ENCODE results near the gene TF.

TF gene

DNA sequence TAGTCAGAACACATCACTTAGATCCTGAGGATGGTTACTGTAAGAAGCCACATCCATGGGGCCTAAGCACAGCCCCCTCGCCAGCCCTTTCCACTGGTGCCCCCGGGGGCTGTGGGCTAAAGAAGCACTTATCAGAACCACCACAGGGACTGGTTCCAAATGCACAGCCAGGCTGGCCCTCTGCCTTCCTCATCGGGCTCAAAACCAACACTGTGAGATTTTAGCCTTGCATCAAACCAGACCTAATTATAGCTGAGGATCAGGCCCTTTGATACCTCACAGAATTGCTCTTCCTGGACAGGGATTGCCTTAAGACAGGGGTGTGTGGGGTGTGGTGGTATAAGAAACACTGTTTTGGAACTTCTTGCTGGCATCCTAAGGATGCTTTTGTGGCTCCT lies 83.1 kb downstream of the TF start:
- CTCF ChIA-PET: interaction anchor here (0.5 to 2.1 kb wide), 2 partner anchors 11 to 153 kb away, joined by 3 to 6 read pairs; no protein-coding TSS in a partner anchor

DNA sequence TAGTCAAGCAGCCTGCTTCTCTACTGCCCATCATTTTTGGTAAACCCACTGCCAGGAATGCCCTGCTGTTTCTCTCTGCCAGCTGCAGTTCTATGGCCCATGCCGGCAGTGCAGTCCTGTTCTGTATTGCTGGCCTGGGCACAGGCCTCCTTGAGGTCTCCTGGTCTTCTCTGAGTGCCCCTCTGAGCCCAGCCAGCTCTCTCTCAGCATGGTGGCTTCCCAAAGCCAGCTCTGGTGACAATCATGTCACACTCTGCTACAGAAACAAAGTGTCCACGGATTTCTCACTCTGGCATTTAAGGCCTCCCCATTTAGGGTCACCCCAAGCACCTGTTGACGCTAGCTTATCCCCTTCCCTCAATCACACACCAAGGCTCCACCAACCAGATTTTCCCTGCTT lies 83.9 kb downstream of the TF start:
- CTCF ChIA-PET: interaction anchor here (2.1 kb wide), 1 partner anchor 12 kb away, joined by 6 read pairs; no protein-coding TSS in a partner anchor
- POLR2A ChIA-PET: no interaction called here

More for the DNA sequence above, 83.1 kb downstream of the TF start:
- Histone ChIP-seq H3K27ac (ENCODE audit: insufficient read depth in 1 of 2, low read depth in 1 of 2, low read length in 2 of 2, poor library complexity in 1 of 2, severe bottlenecking in 2 of 2) (no peak overlapping the region), H3K9me3 (ENCODE audit: control extremely low read depth in 1 of 5, control insufficient read depth in 4 of 5, insufficient read depth in 2 of 5, low read depth in 1 of 5, low read length in 4 of 5) (no peaks in the 10 kb centered on the region), H3K4me3 (ENCODE audit: control insufficient read depth in 1 of 7, extremely low read depth in 1 of 7, insufficient read depth in 4 of 7, low read depth in 2 of 7, low read length in 6 of 7) (no peak overlapping the region), H3K4me1 (ENCODE audit: control extremely low read depth in 1 of 4, control insufficient read depth in 4 of 4, insufficient read depth in 4 of 4, low read length in 3 of 4) (no peaks in the 10 kb centered on the region), H3K36me3 (ENCODE audit: control insufficient read depth in 4 of 4, insufficient read depth in 4 of 4, low read length in 3 of 4) (peaks cover 0 to 10% (median 7%) of the 10 kb centered on the region in 4 experiments), H3K27me3 (replicated peaks in 2 of 5; ENCODE audit: control insufficient read depth in 4 of 5, insufficient read depth in 5 of 5, low read length in 4 of 5) (peaks cover 0 to 2% (median 0%) of the 10 kb centered on the region in 5 experiments)
- DNase-seq: no peak
- WGBS (ENCODE audit: insufficient coverage): 89% methylated on average over 3 of the region's 3 CpGs
- POLR2A ChIA-PET: no interaction called here

DNA sequence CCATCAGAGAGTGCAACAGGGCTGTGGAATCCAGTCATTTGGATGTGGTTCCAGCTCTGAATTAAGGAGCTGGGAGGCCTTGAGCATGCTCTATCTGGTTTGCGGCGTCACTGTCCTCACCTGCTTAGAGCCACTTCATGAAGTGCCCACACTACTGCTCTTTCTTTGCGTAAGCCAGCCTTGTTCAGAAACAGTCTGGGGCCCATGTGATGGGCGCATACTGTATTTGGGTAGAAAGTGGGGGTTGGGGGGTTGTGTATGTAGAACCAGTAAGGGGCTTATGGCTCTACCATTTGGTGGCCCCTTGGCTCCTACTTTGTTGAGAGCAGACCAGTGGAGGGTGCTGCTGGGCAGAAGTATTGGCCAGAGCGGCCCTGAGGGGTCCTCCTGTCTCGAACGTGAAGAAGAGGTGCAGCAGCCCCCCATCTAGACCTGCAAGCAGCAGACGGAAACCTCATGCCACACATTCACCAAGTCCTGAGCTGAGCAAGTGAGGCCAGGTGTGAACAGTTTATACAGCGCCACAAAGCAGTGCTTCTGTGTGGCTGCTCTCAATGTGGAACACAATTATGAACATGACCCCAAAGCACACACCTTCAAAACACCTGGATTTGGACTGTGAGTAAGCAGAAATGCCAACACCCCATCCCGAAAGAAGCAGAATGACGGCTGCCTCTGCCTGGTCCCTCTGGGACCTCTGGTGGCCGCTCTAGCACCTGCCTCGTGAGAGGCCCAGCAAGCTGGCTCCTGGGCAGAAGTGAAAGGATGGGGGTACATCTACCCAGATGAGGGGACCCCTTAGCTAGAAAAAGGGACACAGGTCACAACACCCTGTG lies 86.0 kb downstream of the TF start:
- H3K27ac ChIP-seq (ENCODE audit: insufficient read depth in 1 of 2, low read depth in 1 of 2, low read length in 2 of 2, poor library complexity in 1 of 2, severe bottlenecking in 2 of 2): no peak overlapping the region
- DNase-seq: no peak
- 85% methylated on average over 9 of the region's 13 CpGs for WGBS (ENCODE audit: insufficient coverage)
- H3K4me3 ChIP-seq (ENCODE audit: control insufficient read depth in 1 of 7, extremely low read depth in 1 of 7, insufficient read depth in 4 of 7, low read depth in 2 of 7, low read length in 6 of 7): no peak overlapping the region
- H3K27me3 ChIP-seq (replicated peaks in 2 of 5; ENCODE audit: control insufficient read depth in 4 of 5, insufficient read depth in 5 of 5, low read length in 4 of 5): peaks cover 0 to 2% (median 0%) of the 10 kb centered on the region in 5 experiments
- POLR2A ChIA-PET: interaction anchor here (0.7 kb wide), 1 partner anchor 14 kb away, joined by 4 read pairs; no protein-coding TSS in a partner anchor
- no peaks in the 10 kb centered on the region for H3K4me1 ChIP-seq (ENCODE audit: control extremely low read depth in 1 of 4, control insufficient read depth in 4 of 4, insufficient read depth in 4 of 4, low read length in 3 of 4)
- CTCF ChIA-PET: interaction anchor here (1.0 to 2.5 kb wide), 5 partner anchors 9 to 60 kb away, joined by 3 to 7 read pairs (median 4); no protein-coding TSS in a partner anchor
- no peaks in the 10 kb centered on the region for H3K36me3 ChIP-seq (ENCODE audit: control insufficient read depth in 4 of 4, insufficient read depth in 4 of 4, low read length in 3 of 4)
- H3K9me3 ChIP-seq (ENCODE audit: control extremely low read depth in 1 of 5, control insufficient read depth in 4 of 5, insufficient read depth in 2 of 5, low read depth in 1 of 5, low read length in 4 of 5): no peaks in the 10 kb centered on the region

More for the DNA sequence above, 83.9 kb downstream of the TF start:
- DNase-seq: no peak
- peaks cover 0 to 2% (median 0%) of the 10 kb centered on the region in 5 experiments for H3K27me3 ChIP-seq (replicated peaks in 2 of 5; ENCODE audit: control insufficient read depth in 4 of 5, insufficient read depth in 5 of 5, low read length in 4 of 5)
- no peaks in the 10 kb centered on the region for H3K9me3 ChIP-seq (ENCODE audit: control extremely low read depth in 1 of 5, control insufficient read depth in 4 of 5, insufficient read depth in 2 of 5, low read depth in 1 of 5, low read length in 4 of 5)
- no peaks in the 10 kb centered on the region for H3K4me1 ChIP-seq (ENCODE audit: control extremely low read depth in 1 of 4, control insufficient read depth in 4 of 4, insufficient read depth in 4 of 4, low read length in 3 of 4)
- H3K27ac ChIP-seq (ENCODE audit: insufficient read depth in 1 of 2, low read depth in 1 of 2, low read length in 2 of 2, poor library complexity in 1 of 2, severe bottlenecking in 2 of 2): no peak overlapping the region
- peaks cover 0 to 3% (median 1%) of the 10 kb centered on the region in 4 experiments for H3K36me3 ChIP-seq (ENCODE audit: control insufficient read depth in 4 of 4, insufficient read depth in 4 of 4, low read length in 3 of 4)
- H3K4me3 ChIP-seq (ENCODE audit: control insufficient read depth in 1 of 7, extremely low read depth in 1 of 7, insufficient read depth in 4 of 7, low read depth in 2 of 7, low read length in 6 of 7): no peak overlapping the region
- WGBS (ENCODE audit: insufficient coverage): 93% methylated on average over 3 of the region's 3 CpGs

DNA sequence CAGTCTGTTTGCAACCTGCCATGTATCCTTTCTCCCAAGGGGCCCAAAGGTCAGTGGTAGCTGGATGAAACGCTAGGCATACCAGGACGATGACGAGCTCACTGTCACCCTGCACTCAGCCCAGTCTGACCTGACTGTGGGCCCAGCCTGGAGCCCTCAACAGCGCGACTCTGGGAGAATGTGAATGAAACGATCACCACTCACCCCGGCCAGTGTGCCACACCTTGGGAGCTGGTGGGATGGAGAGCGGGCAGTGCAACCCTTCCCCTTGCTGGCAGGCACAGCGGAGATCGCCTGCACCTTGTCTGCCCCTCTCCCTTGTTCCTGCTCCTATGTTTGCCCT lies 86.6 kb downstream of the TF start:
- ChIA-PET CTCF (interaction anchor here (0.6 to 2.5 kb wide), 5 partner anchors 15 to 652 kb away, joined by 3 to 7 read pairs (median 3); no protein-coding TSS in a partner anchor), POLR2A (interaction anchor here (0.7 kb wide), 1 partner anchor 15 kb away, joined by 4 read pairs; no protein-coding TSS in a partner anchor)
- H3K36me3 ChIP-seq (ENCODE audit: control insufficient read depth in 4 of 4, insufficient read depth in 4 of 4, low read length in 3 of 4): no peaks in the 10 kb centered on the region
- H3K4me3 ChIP-seq (ENCODE audit: control insufficient read depth in 1 of 7, extremely low read depth in 1 of 7, insufficient read depth in 4 of 7, low read depth in 2 of 7, low read length in 6 of 7): no peak overlapping the region
- peaks cover 0 to 2% (median 0%) of the 10 kb centered on the region in 5 experiments for H3K27me3 ChIP-seq (replicated peaks in 2 of 5; ENCODE audit: control insufficient read depth in 4 of 5, insufficient read depth in 5 of 5, low read length in 4 of 5)
- no peaks in the 10 kb centered on the region for H3K4me1 ChIP-seq (ENCODE audit: control extremely low read depth in 1 of 4, control insufficient read depth in 4 of 4, insufficient read depth in 4 of 4, low read length in 3 of 4)
- no peak overlapping the region for H3K27ac ChIP-seq (ENCODE audit: insufficient read depth in 1 of 2, low read depth in 1 of 2, low read length in 2 of 2, poor library complexity in 1 of 2, severe bottlenecking in 2 of 2)
- H3K9me3 ChIP-seq (ENCODE audit: control extremely low read depth in 1 of 5, control insufficient read depth in 4 of 5, insufficient read depth in 2 of 5, low read depth in 1 of 5, low read length in 4 of 5): no peaks in the 10 kb centered on the region
- WGBS (ENCODE audit: insufficient coverage): 98% methylated on average over 10 of the region's 10 CpGs
- DNase-seq: no peak

DNA sequence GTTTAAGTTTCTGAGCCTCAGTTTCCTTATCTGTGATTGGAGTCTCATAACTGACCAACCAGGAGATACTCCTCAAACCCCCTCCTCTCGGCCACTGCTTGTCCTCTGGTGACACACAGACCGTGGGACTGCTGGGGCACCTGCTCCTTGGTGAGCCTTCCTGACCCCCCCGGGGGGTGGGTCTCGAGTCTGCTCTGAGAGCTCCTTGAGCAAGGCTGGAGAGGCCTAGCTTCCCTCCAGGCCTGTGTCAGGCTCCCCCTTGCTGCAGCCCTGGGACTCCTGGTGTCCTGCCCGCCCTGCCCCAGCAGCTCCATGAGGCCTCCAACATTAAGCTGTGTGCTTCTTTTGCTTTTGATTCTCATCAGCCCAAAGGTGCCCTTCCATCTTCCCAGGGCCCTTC lies 87.1 kb downstream of the TF start:
- ChIA-PET CTCF (interaction anchor here (0.6 to 2.5 kb wide), 5 partner anchors 15 to 651 kb away, joined by 3 to 7 read pairs (median 3); no protein-coding TSS in a partner anchor), POLR2A (interaction anchor here (0.7 kb wide), 1 partner anchor 15 kb away, joined by 4 read pairs; no protein-coding TSS in a partner anchor)
- Histone ChIP-seq H3K27ac (ENCODE audit: insufficient read depth in 1 of 2, low read depth in 1 of 2, low read length in 2 of 2, poor library complexity in 1 of 2, severe bottlenecking in 2 of 2) (no peak overlapping the region), H3K9me3 (ENCODE audit: control extremely low read depth in 1 of 5, control insufficient read depth in 4 of 5, insufficient read depth in 2 of 5, low read depth in 1 of 5, low read length in 4 of 5) (no peaks in the 10 kb centered on the region), H3K36me3 (ENCODE audit: control insufficient read depth in 4 of 4, insufficient read depth in 4 of 4, low read length in 3 of 4) (no peaks in the 10 kb centered on the region), H3K4me3 (ENCODE audit: control insufficient read depth in 1 of 7, extremely low read depth in 1 of 7, insufficient read depth in 4 of 7, low read depth in 2 of 7, low read length in 6 of 7) (no peak overlapping the region), H3K27me3 (replicated peaks in 2 of 5; ENCODE audit: control insufficient read depth in 4 of 5, insufficient read depth in 5 of 5, low read length in 4 of 5) (peaks cover 0 to 2% (median 0%) of the 10 kb centered on the region in 5 experiments), H3K4me1 (ENCODE audit: control extremely low read depth in 1 of 4, control insufficient read depth in 4 of 4, insufficient read depth in 4 of 4, low read length in 3 of 4) (no peaks in the 10 kb centered on the region)
- WGBS (ENCODE audit: insufficient coverage): 93% methylated on average over 3 of the region's 5 CpGs
- DNase-seq: no peak

DNA sequence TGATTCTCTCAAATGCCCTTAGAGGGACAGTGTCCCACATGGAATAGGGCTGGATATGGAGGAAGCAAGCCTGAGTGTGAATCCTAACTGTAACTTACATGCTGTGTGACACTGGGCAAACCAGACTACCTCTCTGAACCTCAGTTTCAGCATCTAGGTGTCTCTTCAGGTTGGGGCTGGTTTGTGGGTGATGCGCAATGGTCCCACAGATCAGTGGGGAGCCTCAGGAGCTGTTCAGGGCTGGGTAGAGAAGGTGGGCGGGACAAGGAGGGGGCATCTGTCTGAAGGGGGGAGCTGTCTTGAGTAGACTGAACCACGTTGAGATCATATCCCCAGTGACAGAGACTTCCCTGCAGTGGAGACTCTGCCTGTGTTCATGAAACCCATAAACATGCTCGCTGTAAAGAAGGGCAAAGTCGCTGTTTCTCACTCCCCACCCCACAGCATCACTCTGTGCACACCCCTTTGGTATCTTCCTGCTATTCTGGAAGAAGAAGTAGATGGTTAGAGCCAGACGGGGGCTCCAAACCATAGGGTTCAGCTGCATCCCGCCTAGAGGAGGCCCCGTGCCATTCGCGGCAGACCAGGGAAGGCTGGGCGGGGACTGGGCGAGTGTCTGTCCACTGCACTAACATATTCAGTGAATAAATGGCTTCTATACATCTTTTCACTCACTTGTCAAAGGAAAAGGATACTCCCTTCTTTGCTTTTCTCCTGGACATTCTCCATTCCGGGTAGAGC lies 87.9 kb downstream of the TF start:
- ChIA-PET CTCF (no interaction called here), POLR2A (interaction anchor here (1.2 kb wide), 1 partner anchor 59 kb away, joined by 3 read pairs; no protein-coding TSS in a partner anchor)
- Histone ChIP-seq H3K9me3 (ENCODE audit: control extremely low read depth in 1 of 5, control insufficient read depth in 4 of 5, insufficient read depth in 2 of 5, low read depth in 1 of 5, low read length in 4 of 5) (no peaks in the 10 kb centered on the region), H3K4me3 (ENCODE audit: control insufficient read depth in 1 of 7, extremely low read depth in 1 of 7, insufficient read depth in 4 of 7, low read depth in 2 of 7, low read length in 6 of 7) (no peak overlapping the region), H3K4me1 (ENCODE audit: control extremely low read depth in 1 of 4, control insufficient read depth in 4 of 4, insufficient read depth in 4 of 4, low read length in 3 of 4) (no peaks in the 10 kb centered on the region), H3K27ac (ENCODE audit: insufficient read depth in 1 of 2, low read depth in 1 of 2, low read length in 2 of 2, poor library complexity in 1 of 2, severe bottlenecking in 2 of 2) (no peak overlapping the region), H3K27me3 (replicated peaks in 2 of 5; ENCODE audit: control insufficient read depth in 4 of 5, insufficient read depth in 5 of 5, low read length in 4 of 5) (peaks cover 0 to 2% (median 0%) of the 10 kb centered on the region in 5 experiments), H3K36me3 (ENCODE audit: control insufficient read depth in 4 of 4, insufficient read depth in 4 of 4, low read length in 3 of 4) (no peaks in the 10 kb centered on the region)
- no peak for DNase-seq
- 95% methylated on average over 6 of the region's 13 CpGs for WGBS (ENCODE audit: insufficient coverage)

Measured in common myeloid progenitor, CD34-positive (primary cell).